SJSA1 (cell line): ENCODE data around the gene ELMO3. TPM values are rescaled to one million over a fixed set of nuclear protein-coding genes. Genes with fewer than 3 reads are reported as not detected.

Source experiments
- DNase-seq, 2 experiments: peaks; one replicate each; pipeline ENCODE4 v3.0.0-alpha.2; 2015 to 2020; ENCODE audit warnings: low spot score in 2 of 2, low read depth in 1 of 2
- H3K27ac ChIP-seq: fragments of 250-450 bp; sonication (Bioruptor Pico); 2 replicates; pipeline ENCODE4 v1.5.1; 2020; ENCODE audit warnings: mild to moderate bottlenecking, moderate library complexity
- H3K27me3 ChIP-seq: fragments of 250-450 bp; sonication (Bioruptor Pico); replicated peaks from 2 replicates; pipeline ENCODE4 v1.5.1; 2020; ENCODE audit warnings: mild to moderate bottlenecking, moderate library complexity
- H3K36me3 ChIP-seq: fragments of 250-450 bp; sonication (Bioruptor Pico); 2 replicates; pipeline ENCODE4 v1.5.1; 2020; ENCODE audit warnings: mild to moderate bottlenecking
- H3K4me1 ChIP-seq: fragments of 250-450 bp; sonication (Bioruptor Pico); replicated peaks from 2 replicates; pipeline ENCODE4 v1.6.1; 2021; ENCODE audit warnings: mild to moderate bottlenecking
- H3K4me3 ChIP-seq: fragments of 250-450 bp; sonication (Bioruptor Pico); 2 replicates; pipeline ENCODE4 v1.5.1; 2020; ENCODE audit warnings: mild to moderate bottlenecking
- H3K9me3 ChIP-seq: fragments of 250-450 bp; sonication (Bioruptor Pico); replicated peaks from 2 replicates; pipeline ENCODE4 v1.5.1; 2020; ENCODE audit warnings: mild to moderate bottlenecking
- total RNA-seq: library from RNA; depleted of rRNA; stranded (reverse); fragments of >200 nt; shearing (Covaris generic); gene quantifications from 2 replicates; pipeline ENCODE4 v1.2.3, GENCODE V29; 2014

Gene ELMO3
- total RNA-seq, 1 experiment from 2014 or later = 1.1 TPM

- Histone ChIP-seq H3K27ac (no peak overlapping the region), H3K4me3 (no peak overlapping the region), H3K27me3 (no peaks in the 10 kb centered on the region), H3K4me1 (peaks cover 14% of the 10 kb centered on the region), H3K9me3 (no peaks in the 10 kb centered on the region), H3K36me3 (peaks cover 60% of the 10 kb centered on the region)
- no peak for DNase-seq
These were observed 37.1 kb downstream of the ELMO3 start for GRCh38 chr16:67235816-67236562.

- DNase-seq = peak in 1 of 2 experiments; percentile 82
- H3K4me1 ChIP-seq = peaks cover 22% of the 10 kb centered on the region
- H3K36me3 ChIP-seq = peaks cover 56% of the 10 kb centered on the region
- H3K27me3 ChIP-seq = no peaks in the 10 kb centered on the region
- H3K27ac ChIP-seq = no peak overlapping the region
- H3K4me3 ChIP-seq = no peak overlapping the region
- no peaks in the 10 kb centered on the region for H3K9me3 ChIP-seq
These were observed 37.8 kb downstream of the ELMO3 start for GRCh38 chr16:67236563-67237395.

GRCh38 chr16:67237396-67238277, 38.7 kb downstream of the ELMO3 start:
- H3K4me1 ChIP-seq = peaks cover 29% of the 10 kb centered on the region
- H3K9me3 ChIP-seq = no peaks in the 10 kb centered on the region
- H3K27ac ChIP-seq = no peak overlapping the region
- DNase-seq = no peak
- H3K27me3 ChIP-seq = no peaks in the 10 kb centered on the region
- no peak overlapping the region for H3K4me3 ChIP-seq
- H3K36me3 ChIP-seq = peaks cover 55% of the 10 kb centered on the region

- Histone ChIP-seq H3K27me3 (no peaks in the 10 kb centered on the region), H3K9me3 (no peaks in the 10 kb centered on the region), H3K36me3 (peaks cover 52% of the 10 kb centered on the region)
These were observed 39.3 kb downstream of the ELMO3 start for GRCh38 chr16:67238278-67238575.

GRCh38 chr16:67238806-67239470, 40.0 kb downstream of the ELMO3 start:
- Histone ChIP-seq H3K9me3 (no peaks in the 10 kb centered on the region), H3K36me3 (peaks cover 48% of the 10 kb centered on the region), H3K27me3 (no peaks in the 10 kb centered on the region), H3K4me3 (no peak overlapping the region), H3K27ac (no peak overlapping the region), H3K4me1 (peaks cover 35% of the 10 kb centered on the region)
- no peak for DNase-seq

More at GRCh38 chr16:67238278-67238575, 39.3 kb downstream of the ELMO3 start:
- Histone ChIP-seq H3K4me3 (no peak overlapping the region), H3K4me1 (peaks cover 29% of the 10 kb centered on the region), H3K27ac (no peak overlapping the region)
- DNase-seq = no peak

- Histone ChIP-seq H3K27ac (peak overlapping the region; percentile 88), H3K36me3 (peaks cover 43% of the 10 kb centered on the region), H3K4me1 (peaks cover 51% of the 10 kb centered on the region), H3K9me3 (no peaks in the 10 kb centered on the region), H3K27me3 (no peaks in the 10 kb centered on the region), H3K4me3 (no peak overlapping the region)
- DNase-seq = peak; percentile 84
These were observed 41.6 kb downstream of the ELMO3 start for GRCh38 chr16:67240506-67240905.

- Histone ChIP-seq H3K36me3 (peaks cover 40% of the 10 kb centered on the region), H3K27ac (peak overlapping the region; percentile 88), H3K4me1 (peaks cover 58% of the 10 kb centered on the region), H3K4me3 (no peak overlapping the region), H3K27me3 (no peaks in the 10 kb centered on the region), H3K9me3 (no peaks in the 10 kb centered on the region)
- peak; percentile 86 to 93 for DNase-seq
These were observed 42.3 kb downstream of the ELMO3 start for GRCh38 chr16:67241008-67241900.

- Histone ChIP-seq H3K36me3 (peaks cover 32% of the 10 kb centered on the region), H3K9me3 (no peaks in the 10 kb centered on the region), H3K4me1 (peaks cover 66% of the 10 kb centered on the region), H3K27me3 (no peaks in the 10 kb centered on the region), H3K27ac (peak overlapping the region; percentile 88), H3K4me3 (no peak overlapping the region)
- DNase-seq = no peak
These were observed 43.3 kb downstream of the ELMO3 start for GRCh38 chr16:67242138-67242730.

- no peaks in the 10 kb centered on the region for H3K27me3 ChIP-seq
- H3K36me3 ChIP-seq = peaks cover 24% of the 10 kb centered on the region
- no peak overlapping the region for H3K4me3 ChIP-seq
- H3K4me1 ChIP-seq = peaks cover 77% of the 10 kb centered on the region
- peak overlapping the region; percentile 73; the same call in 1 of the 2 replicates for H3K27ac ChIP-seq
- H3K9me3 ChIP-seq = no peaks in the 10 kb centered on the region
- no peak for DNase-seq
These were observed 44.5 kb downstream of the ELMO3 start for GRCh38 chr16:67243481-67243880.

- Histone ChIP-seq H3K4me1 (peaks cover 87% of the 10 kb centered on the region), H3K4me3 (no peak overlapping the region), H3K9me3 (no peaks in the 10 kb centered on the region), H3K27ac (peak overlapping the region; percentile 73), H3K36me3 (peaks cover 13% of the 10 kb centered on the region), H3K27me3 (no peaks in the 10 kb centered on the region)
- peak; percentile 87 to 92 for DNase-seq
These were observed 45.7 kb downstream of the ELMO3 start for GRCh38 chr16:67244387-67245185.

- DNase-seq = no peak
- Histone ChIP-seq H3K4me1 (peaks cover 86% of the 10 kb centered on the region), H3K4me3 (no peak overlapping the region), H3K27ac (peak overlapping the region; percentile 73; the same call in 1 of the 2 replicates), H3K27me3 (no peaks in the 10 kb centered on the region), H3K9me3 (no peaks in the 10 kb centered on the region), H3K36me3 (peaks cover 7% of the 10 kb centered on the region)
These were observed 46.3 kb downstream of the ELMO3 start for GRCh38 chr16:67245186-67245585.
